Measurements from ENCODE around the gene KCNH1.

KCNH1 gene

DNA sequence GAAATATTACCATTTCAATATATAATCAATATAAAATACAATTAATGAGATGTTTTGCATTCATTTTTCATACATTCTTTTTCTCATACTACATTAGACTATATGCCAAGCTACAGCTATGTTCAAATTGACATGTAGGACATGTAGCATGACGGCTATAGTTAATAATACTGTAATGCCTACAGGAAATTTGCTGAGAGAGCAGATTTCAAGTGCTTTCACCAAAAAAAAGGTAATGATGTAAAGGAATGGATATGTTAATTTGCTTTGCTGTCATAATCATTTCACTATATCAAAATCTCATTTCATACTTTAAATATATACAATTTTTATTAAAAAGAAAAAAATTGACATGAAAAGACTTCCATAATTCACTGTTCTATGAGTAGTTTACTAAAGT, 215.1 kb downstream of the KCNH1 start:
- DNase-seq (ENCODE audit: low spot score): no peak

DNA sequence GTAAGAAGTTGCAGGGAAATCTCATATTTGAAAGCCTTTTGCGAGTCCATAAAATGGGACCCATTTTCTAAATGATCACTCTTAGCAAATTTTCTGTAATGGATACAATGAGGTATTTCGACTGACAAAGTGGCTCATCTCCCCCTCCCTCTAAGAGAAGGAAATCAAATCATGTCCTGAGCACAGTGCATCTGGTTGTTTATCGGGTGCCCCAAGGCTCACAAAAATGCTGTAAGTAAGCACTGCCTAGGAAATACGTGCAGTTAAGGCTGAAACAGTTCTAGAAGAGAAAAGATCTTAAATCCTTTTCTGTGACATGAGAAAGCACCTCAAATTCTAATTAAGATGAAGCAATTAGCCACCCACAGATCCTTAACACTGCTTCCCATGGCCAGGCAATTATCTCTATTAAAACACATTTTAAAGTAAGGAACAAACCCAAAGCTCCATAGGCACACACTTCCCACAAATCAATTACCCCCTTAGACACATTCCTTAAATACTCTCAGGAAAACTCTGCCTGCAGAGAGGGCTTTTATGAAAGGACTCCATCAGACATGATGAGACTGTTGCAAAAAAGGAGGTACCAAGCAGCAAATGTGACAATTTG, 216.3 kb downstream of the KCNH1 start:
- peak; percentile 45 for DNase-seq (ENCODE audit: low spot score)

GRCh38 chr1:210916548-210916947, 217.4 kb downstream of the KCNH1 start:
- no peak for DNase-seq (ENCODE audit: low spot score)

GRCh38 chr1:210915890-210916507, 217.9 kb downstream of the KCNH1 start:
- no peak for DNase-seq (ENCODE audit: low spot score)

GRCh38 chr1:210912752-210913151, 221.2 kb downstream of the KCNH1 start:
- no peak for DNase-seq (ENCODE audit: low spot score)

GRCh38 chr1:210910020-210910575, 223.8 kb downstream of the KCNH1 start:
- no peak for DNase-seq (ENCODE audit: low spot score)

- DNase-seq (ENCODE audit: low spot score): no peak
Measured at GRCh38 chr1:210908791-210909190, 225.2 kb downstream of the KCNH1 start.

- peak; percentile 28 for DNase-seq (ENCODE audit: low spot score)
Measured at GRCh38 chr1:210908257-210908656, 225.7 kb downstream of the KCNH1 start.

GRCh38 chr1:210907251-210907805, 226.6 kb downstream of the KCNH1 start:
- DNase-seq (ENCODE audit: low spot score): no peak

- no peak for DNase-seq (ENCODE audit: low spot score)
Measured at GRCh38 chr1:210905944-210906453, 227.9 kb downstream of the KCNH1 start.

DNA sequence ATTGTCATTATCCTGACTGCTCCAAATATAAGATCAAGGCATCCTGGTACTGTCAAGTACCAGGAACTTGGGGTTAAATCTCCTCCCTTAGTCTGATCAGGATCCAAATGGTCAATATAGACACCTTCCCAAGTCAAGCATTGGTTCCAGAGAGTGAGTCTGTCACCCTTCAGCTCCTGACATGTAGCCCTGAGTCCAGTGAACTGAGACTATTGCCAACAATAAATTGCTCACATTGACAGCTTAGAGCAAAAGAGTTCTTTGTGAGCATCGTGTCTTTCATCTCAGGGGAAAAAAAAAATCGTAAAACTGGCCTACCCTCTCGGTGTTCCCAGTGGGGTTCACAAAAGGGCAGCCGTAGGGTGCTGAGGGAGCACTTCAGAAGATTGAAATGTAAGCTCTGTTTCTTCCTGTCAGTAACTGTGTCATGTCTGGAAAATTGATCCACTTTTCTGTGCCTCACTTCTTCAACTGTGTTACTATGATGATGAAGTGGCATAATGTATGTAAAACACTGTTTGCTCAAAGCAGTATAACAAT, 228.5 kb downstream of the KCNH1 start:
- no peak for DNase-seq (ENCODE audit: low spot score)

- DNase-seq (ENCODE audit: low spot score): no peak
Measured at GRCh38 chr1:210901981-210902770, 231.8 kb downstream of the KCNH1 start.

- no peak for DNase-seq (ENCODE audit: low spot score)
Measured at GRCh38 chr1:210900820-210901219, 233.1 kb downstream of the KCNH1 start.

- DNase-seq (ENCODE audit: low spot score): no peak
Measured at GRCh38 chr1:210900079-210900478, 233.9 kb downstream of the KCNH1 start.

- no peak for DNase-seq (ENCODE audit: low spot score)
Measured at GRCh38 chr1:210899676-210900075, 234.3 kb downstream of the KCNH1 start.

DNA sequence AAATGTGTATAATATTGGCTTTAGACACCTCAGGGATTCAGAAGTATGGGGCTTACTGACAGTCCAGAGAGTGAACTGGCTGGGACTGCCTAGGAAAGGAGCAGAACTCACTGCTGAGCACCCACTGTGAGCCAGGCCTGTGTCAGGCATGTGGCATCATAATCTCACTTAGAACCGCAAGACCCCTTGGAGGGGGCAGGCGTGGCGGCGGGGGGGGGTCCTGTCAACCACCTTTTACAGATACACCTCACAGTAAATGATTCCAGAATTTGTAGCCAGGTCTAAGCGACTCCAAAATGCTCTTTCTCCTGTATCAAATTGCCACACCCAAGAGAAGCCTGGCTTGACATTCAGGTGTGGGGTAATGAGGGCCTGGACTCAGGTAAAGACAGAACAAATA, 235.5 kb downstream of the KCNH1 start:
- no peak for DNase-seq (ENCODE audit: low spot score)

DNA sequence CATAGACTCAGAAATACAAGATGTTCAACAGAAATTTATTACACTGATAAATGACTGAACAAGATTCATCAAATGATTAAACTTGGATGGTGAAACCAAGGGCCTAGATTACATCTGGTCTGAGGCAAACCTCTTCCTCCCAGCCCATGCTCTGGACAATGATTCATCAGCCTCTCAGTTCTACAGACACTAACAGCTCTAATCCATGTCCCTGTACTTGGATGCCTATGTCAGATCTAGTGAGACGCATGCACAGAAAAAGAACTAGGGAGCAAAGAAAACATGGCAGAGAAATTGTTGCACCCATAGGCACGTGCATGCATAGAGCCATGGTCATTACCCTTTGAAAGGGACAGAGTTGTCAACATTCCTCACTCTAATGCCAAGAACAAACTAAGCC, 250.1 kb downstream of the KCNH1 start:
- no peak for DNase-seq (ENCODE audit: low spot score)

DNA sequence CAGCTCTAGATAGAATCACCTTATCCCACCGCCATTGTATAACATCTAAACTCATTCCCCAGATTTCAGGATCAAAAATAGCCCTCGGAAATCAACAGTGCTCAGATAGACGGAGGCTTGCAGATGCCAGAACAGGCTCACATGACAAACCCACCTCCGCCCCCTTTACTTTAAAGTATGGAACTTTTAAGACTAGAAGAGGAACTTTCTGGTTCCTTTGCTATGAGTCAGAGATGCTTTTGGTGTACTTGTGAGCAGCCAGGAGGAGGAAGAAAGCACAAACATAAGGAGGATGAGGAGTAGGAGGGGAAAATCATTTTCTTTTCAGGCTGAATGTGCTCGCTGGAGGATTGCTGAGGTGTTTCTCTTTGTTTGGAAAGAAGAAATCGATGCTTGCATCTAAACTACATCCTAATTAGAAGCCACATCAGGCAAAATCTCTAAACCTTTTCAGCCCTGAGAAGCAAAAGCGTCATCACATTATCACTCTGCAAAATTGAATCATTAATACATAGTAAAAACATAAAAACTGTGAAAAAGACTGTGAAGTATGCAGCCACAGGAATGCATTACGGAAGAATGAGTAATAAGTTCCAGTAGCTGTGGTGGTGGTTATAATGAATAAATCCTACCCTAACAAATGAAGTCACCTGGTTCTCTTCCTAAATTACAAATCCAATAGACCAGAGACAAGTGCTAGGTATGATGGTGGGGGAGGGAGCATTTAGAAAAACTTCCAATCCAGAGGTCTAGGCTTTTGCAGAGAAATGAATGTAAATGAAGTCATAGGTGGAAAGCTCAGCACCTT, 251.3 kb downstream of the KCNH1 start:
- DNase-seq (ENCODE audit: low spot score): peak; percentile 73

DNA sequence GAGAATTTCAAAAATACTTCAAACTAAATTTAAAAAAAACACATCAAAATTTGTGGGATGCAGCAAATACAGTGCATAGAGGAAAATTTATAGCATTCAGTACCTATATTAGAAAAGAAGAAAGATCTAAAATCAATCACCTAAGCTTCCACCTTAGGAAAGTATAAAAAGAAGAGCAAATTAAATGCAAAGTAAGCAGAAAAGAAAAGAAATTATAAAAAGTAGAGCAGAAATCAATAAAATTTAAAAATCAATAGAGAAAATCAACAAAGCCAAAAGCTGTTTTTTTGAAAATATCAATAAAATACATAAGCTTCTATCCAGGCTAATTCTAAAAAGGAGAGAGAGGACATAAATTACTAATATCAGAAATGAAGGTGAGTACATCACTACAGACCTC, 255.4 kb downstream of the KCNH1 start:
- DNase-seq (ENCODE audit: low spot score): no peak

GRCh38 chr1:210876275-210876674, 257.7 kb downstream of the KCNH1 start:
- DNase-seq (ENCODE audit: low spot score): no peak

DNA sequence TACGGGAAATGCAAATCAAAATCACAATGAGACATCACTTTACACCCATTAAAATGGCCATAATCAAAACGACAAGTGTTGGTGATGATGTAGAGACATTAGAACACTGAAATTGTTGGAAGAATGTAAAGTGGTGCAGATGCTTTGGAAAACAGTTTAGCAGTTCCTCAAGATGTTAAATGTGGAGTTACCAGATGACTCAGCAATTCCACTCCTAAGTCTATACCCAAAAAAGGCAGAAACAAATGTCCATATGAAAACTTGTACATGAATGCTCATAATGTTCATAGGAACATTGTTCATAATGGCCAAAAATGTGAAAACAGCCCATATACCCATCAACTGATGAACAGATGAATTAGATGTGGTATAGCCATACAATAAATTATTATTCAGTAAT, 267.4 kb downstream of the KCNH1 start:
- no peak for DNase-seq (ENCODE audit: low spot score)

Measured in putamen (tissue), 1 donor.